Central memory CD8-positive, alpha-beta T cell (primary cell): ENCODE data around the gene PDE4D.

ENCODE experiments used
- ATAC-seq: fragments of 150-1000 bp; cut with Tn5 transposase; replicated peaks from 2 replicates; pipeline ENCODE4 v1.10.0; 2022; ENCODE audit warnings: mild to moderate bottlenecking, moderate FRiP score, moderate number of reproducible peaks; ENCODE audit not compliant: poor library complexity, severe bottlenecking; ENCODE audit errors: extremely low read depth
- DNase-seq, 2 donors: peaks; one replicate each; pipeline ENCODE4 v3.0.0; 2021; ENCODE audit warnings: low spot score in 2 of 2
- H3K27ac Mint-ChIP-seq: one replicate; pipeline ENCODE4 v1.8.0; 2022; ENCODE audit warnings: low read depth, mild to moderate bottlenecking, moderate library complexity, mixed read lengths
- H3K27me3 Mint-ChIP-seq: one replicate; pipeline ENCODE4 v1.8.0; 2022; ENCODE audit warnings: mixed read lengths
- H3K36me3 Mint-ChIP-seq: one replicate; pipeline ENCODE4 v1.8.0; 2022; ENCODE audit warnings: mild to moderate bottlenecking, moderate library complexity, mixed read lengths; ENCODE audit not compliant: insufficient read depth
- H3K4me1 Mint-ChIP-seq: one replicate; pipeline ENCODE4 v1.8.0; 2022; ENCODE audit warnings: mixed read lengths
- H3K4me3 Mint-ChIP-seq: one replicate; pipeline ENCODE4 v1.8.0; 2022; ENCODE audit warnings: mild to moderate bottlenecking, moderate library complexity, mixed read lengths
- H3K9me3 Mint-ChIP-seq: one replicate; pipeline ENCODE4 v1.8.0; 2022; ENCODE audit warnings: mixed read lengths

The PDE4D gene

DNA sequence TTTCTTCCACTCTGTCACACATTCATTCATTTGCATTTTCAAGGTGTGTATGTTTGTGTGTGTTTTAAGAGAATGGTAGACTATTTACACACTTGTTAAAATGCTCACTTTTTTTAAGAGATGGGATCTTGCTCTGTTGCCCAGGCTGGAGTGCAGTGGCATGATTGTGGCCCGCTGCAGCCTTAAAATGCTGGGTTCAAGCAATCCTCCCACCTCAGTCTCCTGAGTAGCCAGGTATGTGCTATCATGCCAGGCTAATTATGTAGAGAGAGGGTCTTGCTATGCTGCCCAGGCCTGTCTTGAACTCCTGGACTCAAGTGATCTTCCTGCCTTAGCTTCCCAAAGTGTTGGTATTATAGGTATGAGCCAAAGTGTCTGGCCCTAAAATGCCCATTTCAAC lies 173.5 kb downstream of the PDE4D start:
- H3K27ac Mint-ChIP-seq: no peak overlapping the region
- ATAC-seq: no peak
- H3K9me3 Mint-ChIP-seq: no peaks in the 10 kb centered on the region
- no peaks in the 10 kb centered on the region for H3K27me3 Mint-ChIP-seq
- no peak overlapping the region for H3K4me3 Mint-ChIP-seq
- H3K4me1 Mint-ChIP-seq: no peaks in the 10 kb centered on the region
- DNase-seq: no peak
- H3K36me3 Mint-ChIP-seq: no peaks in the 10 kb centered on the region

- no peaks in the 10 kb centered on the region for H3K9me3 Mint-ChIP-seq
- no peak overlapping the region for H3K27ac Mint-ChIP-seq
- H3K36me3 Mint-ChIP-seq: peaks cover 2% of the 10 kb centered on the region
- no peak for ATAC-seq
- H3K4me1 Mint-ChIP-seq: no peaks in the 10 kb centered on the region
- DNase-seq: no peak
- no peaks in the 10 kb centered on the region for H3K27me3 Mint-ChIP-seq
- no peak overlapping the region for H3K4me3 Mint-ChIP-seq
Observed at GRCh38 chr5:59716966-59717500, 176.5 kb downstream of the PDE4D start.

GRCh38 chr5:59716029-59716428 lies 177.5 kb downstream of the PDE4D start:
- H3K4me3 Mint-ChIP-seq: no peak overlapping the region
- DNase-seq (no peak), ATAC-seq (no peak)
- H3K4me1 Mint-ChIP-seq: no peaks in the 10 kb centered on the region
- no peaks in the 10 kb centered on the region for H3K9me3 Mint-ChIP-seq
- H3K36me3 Mint-ChIP-seq: peaks cover 2% of the 10 kb centered on the region
- H3K27ac Mint-ChIP-seq: no peak overlapping the region
- no peaks in the 10 kb centered on the region for H3K27me3 Mint-ChIP-seq

GRCh38 chr5:59715228-59715627 lies 178.3 kb downstream of the PDE4D start:
- Mint-ChIP-seq H3K4me1 (no peaks in the 10 kb centered on the region), H3K4me3 (no peak overlapping the region), H3K9me3 (no peaks in the 10 kb centered on the region), H3K27ac (no peak overlapping the region), H3K36me3 (peaks cover 2% of the 10 kb centered on the region), H3K27me3 (no peaks in the 10 kb centered on the region)
- ATAC-seq (no peak), DNase-seq (no peak)

DNA sequence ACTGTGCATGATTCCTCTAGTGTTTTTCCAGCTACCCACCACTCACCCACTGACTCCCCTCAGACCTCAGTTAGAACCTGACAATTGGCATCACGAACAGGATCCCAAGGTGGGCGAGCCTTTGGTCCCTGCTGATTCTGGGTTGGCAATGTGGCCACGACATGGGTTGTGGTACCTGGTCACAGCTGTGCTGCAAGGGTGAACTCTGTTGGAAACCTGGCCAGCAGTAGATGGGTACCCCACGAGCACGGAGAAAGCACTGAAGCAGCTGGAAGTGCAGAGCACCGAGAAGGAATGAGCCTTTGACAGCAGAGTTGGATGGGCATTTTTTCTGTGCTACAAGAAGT lies 180.1 kb downstream of the PDE4D start:
- ATAC-seq: no peak
- H3K4me1 Mint-ChIP-seq: no peaks in the 10 kb centered on the region
- H3K9me3 Mint-ChIP-seq: no peaks in the 10 kb centered on the region
- no peaks in the 10 kb centered on the region for H3K27me3 Mint-ChIP-seq
- DNase-seq: no peak
- no peak overlapping the region for H3K4me3 Mint-ChIP-seq
- H3K36me3 Mint-ChIP-seq: peaks cover 2% of the 10 kb centered on the region
- H3K27ac Mint-ChIP-seq: no peak overlapping the region

DNA sequence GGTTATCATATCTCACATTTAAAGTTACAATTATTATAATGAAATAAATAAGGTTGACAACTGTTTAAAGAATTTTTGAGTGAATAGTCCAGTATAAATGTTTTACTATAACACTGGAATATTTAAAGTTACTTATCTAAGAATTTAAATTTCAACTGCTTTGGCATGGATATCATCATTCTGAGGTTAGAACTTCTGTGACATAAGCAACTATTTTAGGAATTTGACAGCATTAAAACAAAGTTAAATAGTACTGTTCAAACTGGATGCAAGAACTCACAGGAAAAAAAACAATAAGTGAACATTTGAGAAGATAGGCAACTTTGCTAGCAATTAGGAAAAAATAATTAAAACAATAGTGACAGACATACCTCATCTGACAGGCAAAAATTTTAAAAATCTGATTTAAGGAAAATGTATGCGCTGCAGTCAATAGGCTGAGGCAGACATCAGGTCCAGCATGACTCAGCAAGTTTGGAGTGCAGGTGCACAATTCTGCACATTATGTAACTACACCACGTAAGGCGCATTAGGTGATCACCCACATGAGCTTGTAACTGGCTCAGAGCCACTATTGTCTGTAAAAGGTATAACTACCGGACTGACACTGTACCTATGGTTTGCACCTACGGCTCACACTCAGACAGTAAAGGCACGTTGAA lies 180.6 kb downstream of the PDE4D start:
- no peak for ATAC-seq
- Mint-ChIP-seq H3K9me3 (no peaks in the 10 kb centered on the region), H3K27ac (no peak overlapping the region), H3K36me3 (peaks cover 2% of the 10 kb centered on the region), H3K4me1 (no peaks in the 10 kb centered on the region), H3K27me3 (no peaks in the 10 kb centered on the region), H3K4me3 (no peak overlapping the region)
- no peak for DNase-seq

DNA sequence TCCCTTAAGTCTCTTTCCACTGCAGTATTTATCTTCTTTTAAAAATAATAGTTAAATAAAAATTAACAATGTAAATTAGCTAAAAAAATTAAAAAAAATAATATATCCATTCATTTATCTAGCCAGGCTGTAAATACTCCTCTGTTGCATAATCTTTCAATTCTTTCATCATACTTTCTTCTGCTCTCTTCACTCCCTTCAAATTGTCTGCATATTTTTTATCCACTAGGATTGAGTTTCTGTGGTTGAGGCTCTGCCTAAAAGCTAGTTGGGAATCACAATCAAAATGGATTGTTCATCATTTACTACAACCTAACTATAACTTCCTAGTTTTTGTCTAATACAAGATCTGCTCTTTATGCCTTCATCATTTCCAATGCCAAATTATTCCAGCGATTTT lies 182.2 kb downstream of the PDE4D start:
- peaks cover 2% of the 10 kb centered on the region for H3K36me3 Mint-ChIP-seq
- H3K9me3 Mint-ChIP-seq: no peaks in the 10 kb centered on the region
- no peaks in the 10 kb centered on the region for H3K4me1 Mint-ChIP-seq
- ATAC-seq (no peak), DNase-seq (no peak)
- no peak overlapping the region for H3K4me3 Mint-ChIP-seq
- H3K27ac Mint-ChIP-seq: no peak overlapping the region
- no peaks in the 10 kb centered on the region for H3K27me3 Mint-ChIP-seq

- no peaks in the 10 kb centered on the region for H3K4me1 Mint-ChIP-seq
- ATAC-seq: no peak
- H3K36me3 Mint-ChIP-seq: peaks cover 2% of the 10 kb centered on the region
- no peak overlapping the region for H3K27ac Mint-ChIP-seq
- no peak overlapping the region for H3K4me3 Mint-ChIP-seq
- H3K9me3 Mint-ChIP-seq: no peaks in the 10 kb centered on the region
- H3K27me3 Mint-ChIP-seq: no peaks in the 10 kb centered on the region
- no peak for DNase-seq
Observed at GRCh38 chr5:59709846-59710245, 183.7 kb downstream of the PDE4D start.

- no peak overlapping the region for H3K27ac Mint-ChIP-seq
- no peak for DNase-seq
- H3K4me3 Mint-ChIP-seq: no peak overlapping the region
- H3K9me3 Mint-ChIP-seq: no peaks in the 10 kb centered on the region
- H3K27me3 Mint-ChIP-seq: no peaks in the 10 kb centered on the region
- no peaks in the 10 kb centered on the region for H3K4me1 Mint-ChIP-seq
- no peak for ATAC-seq
- peaks cover 2% of the 10 kb centered on the region for H3K36me3 Mint-ChIP-seq
Observed at GRCh38 chr5:59709346-59709821, 184.1 kb downstream of the PDE4D start.

DNA sequence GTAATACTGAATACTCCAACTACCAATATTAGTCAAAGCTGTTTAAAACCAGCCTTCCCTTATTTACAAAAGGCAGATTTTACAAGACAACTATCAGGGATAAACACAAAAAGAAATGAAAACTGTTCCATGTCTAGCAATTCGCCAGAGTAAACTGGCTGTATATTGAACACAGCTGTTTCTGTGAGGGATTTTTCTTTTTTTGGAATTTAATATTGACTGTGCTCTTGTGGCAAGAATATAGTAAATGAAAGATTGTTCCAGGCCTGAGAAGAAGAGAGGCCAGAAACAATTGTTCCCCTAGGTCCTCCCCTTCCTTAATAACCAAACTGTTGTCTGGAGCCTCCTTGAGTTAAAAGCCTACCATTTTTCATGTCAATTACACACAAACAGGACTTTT lies 188.6 kb downstream of the PDE4D start:
- Mint-ChIP-seq H3K36me3 (no peaks in the 10 kb centered on the region), H3K27ac (no peak overlapping the region), H3K27me3 (no peaks in the 10 kb centered on the region), H3K4me1 (no peaks in the 10 kb centered on the region), H3K9me3 (no peaks in the 10 kb centered on the region), H3K4me3 (no peak overlapping the region)
- ATAC-seq: no peak
- DNase-seq: no peak

DNA sequence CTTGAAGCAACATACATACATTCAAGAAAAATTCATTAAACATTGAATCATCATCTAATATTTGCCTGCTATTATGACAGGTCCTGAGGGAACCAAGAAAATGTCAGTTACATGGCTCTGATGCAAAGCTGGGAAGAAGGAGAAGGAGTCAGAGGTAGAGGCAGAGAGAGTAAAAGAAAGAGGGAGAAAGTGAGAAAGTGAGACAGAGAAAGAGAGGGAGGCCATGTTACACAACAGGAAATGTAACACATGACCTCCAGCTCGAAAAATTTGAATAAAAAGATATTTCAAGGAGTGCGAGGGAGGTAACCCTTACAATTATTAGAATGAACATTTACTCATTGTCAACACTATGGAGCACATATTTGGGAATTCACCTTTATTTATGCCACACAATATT lies 189.7 kb downstream of the PDE4D start:
- no peak overlapping the region for H3K27ac Mint-ChIP-seq
- no peaks in the 10 kb centered on the region for H3K27me3 Mint-ChIP-seq
- DNase-seq (no peak), ATAC-seq (no peak)
- H3K36me3 Mint-ChIP-seq: no peaks in the 10 kb centered on the region
- no peaks in the 10 kb centered on the region for H3K4me1 Mint-ChIP-seq
- no peak overlapping the region for H3K4me3 Mint-ChIP-seq
- H3K9me3 Mint-ChIP-seq: no peaks in the 10 kb centered on the region

GRCh38 chr5:59698207-59699178 lies 195.0 kb downstream of the PDE4D start:
- Mint-ChIP-seq H3K4me3 (no peak overlapping the region), H3K27me3 (no peaks in the 10 kb centered on the region), H3K36me3 (no peaks in the 10 kb centered on the region), H3K27ac (no peak overlapping the region), H3K4me1 (no peaks in the 10 kb centered on the region), H3K9me3 (peaks cover 3% of the 10 kb centered on the region)
- ATAC-seq (no peak), DNase-seq (no peak)

GRCh38 chr5:59694411-59694810 lies 199.1 kb downstream of the PDE4D start:
- Mint-ChIP-seq H3K4me1 (no peaks in the 10 kb centered on the region), H3K27me3 (no peaks in the 10 kb centered on the region)

More at GRCh38 chr5:59694411-59694810, 199.1 kb downstream of the PDE4D start:
- DNase-seq: no peak
- no peak for ATAC-seq
- H3K9me3 Mint-ChIP-seq: peaks cover 9% of the 10 kb centered on the region
- H3K4me3 Mint-ChIP-seq: no peak overlapping the region
- no peak overlapping the region for H3K27ac Mint-ChIP-seq
- H3K36me3 Mint-ChIP-seq: no peaks in the 10 kb centered on the region
